ENCODE results near the gene CELF4. TPM values are rescaled to one million over a fixed set of nuclear protein-coding genes. Genes with fewer than 3 reads are reported as not detected.

The CELF4 gene
- total and polyA plus RNA-seq, 2 experiments from 2014 or later, result 0.24 TPM; not detected in 1

DNA sequence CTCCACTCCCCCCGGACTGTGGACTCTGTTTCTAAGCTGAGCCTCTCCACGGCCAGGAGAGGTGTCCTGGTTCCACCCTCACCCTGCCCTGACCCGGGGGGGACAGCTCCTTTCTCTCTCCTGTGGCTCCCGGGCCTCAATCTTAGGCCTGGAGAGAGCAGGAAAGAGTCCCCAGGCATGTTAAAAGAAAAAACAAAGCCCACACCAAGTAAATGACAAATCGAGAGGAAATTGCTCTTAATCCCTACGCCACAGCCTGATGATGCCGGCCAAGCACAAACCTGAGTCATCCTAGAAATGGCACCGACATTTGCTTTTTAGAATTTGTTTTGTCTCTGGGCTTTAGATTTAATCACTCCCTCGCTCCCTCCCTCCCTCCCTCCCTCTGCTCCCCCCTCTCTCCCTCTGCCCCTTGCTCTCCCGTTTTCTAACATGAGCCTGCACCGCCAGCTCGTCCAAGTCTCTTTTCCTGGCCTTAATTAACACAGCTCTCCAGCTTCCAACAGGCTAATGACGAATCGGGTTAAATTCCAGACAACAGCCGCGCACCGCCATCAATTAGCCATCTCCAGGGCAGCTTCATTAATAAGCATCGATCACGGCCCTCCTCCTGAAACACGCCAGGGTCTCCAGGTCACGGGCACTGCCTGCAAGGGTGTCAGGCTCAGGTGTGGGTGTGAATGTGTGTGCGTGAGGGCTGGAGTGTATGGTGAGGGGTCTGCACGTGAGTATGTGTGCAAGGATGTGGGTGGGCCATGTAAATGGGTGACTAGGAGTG, 230.8 kb downstream of the CELF4 start:
- 9 to 10% methylated on average over 22 to 23 of the region's 23 CpGs for WGBS, 2 experiments (ENCODE audit: low coverage in 1 of 2, low lambda C conversion rate in 2 of 2, missing lambda C conversion rate in 2 of 2)
- H3K4me1 ChIP-seq (ENCODE audit: insufficient read depth), result peaks cover 10% of the 10 kb centered on the region
- peak overlapping the region; percentile 94 for H2AFZ ChIP-seq
- H3K9me3 ChIP-seq (ENCODE audit: low read depth), result no peaks in the 10 kb centered on the region
- no peaks in the 10 kb centered on the region for H3F3A ChIP-seq (ENCODE audit: insufficient read depth)
- TF ChIP-seq EZH2 (IDR thresholded peaks at IDR 0.05; ENCODE audit: insufficient read depth, poor library complexity, severe bottlenecking) (no peak), EZH2phosphoT487 (IDR thresholded peaks at IDR 0.05; ENCODE audit: insufficient read depth, low read depth) (no peak)
- peak overlapping the region; percentile 59 for H3K4me3 ChIP-seq
- no peaks in the 10 kb centered on the region for H3K36me3 ChIP-seq (ENCODE audit: low read depth)
- H3K27me3 ChIP-seq (replicated peaks; ENCODE audit: insufficient read depth), result no peaks in the 10 kb centered on the region
- H4K20me1 ChIP-seq (ENCODE audit: insufficient read depth), result no peaks in the 10 kb centered on the region
- DNase-seq, result peak; percentile 89
- peak overlapping the region; percentile 80 for H3K27ac ChIP-seq
- peak overlapping the region; percentile 70 for H3K4me2 ChIP-seq (ENCODE audit: unreplicated experiment)
- in situ Hi-C loops (cut with MboI), result no loop called here
- no peaks in the 10 kb centered on the region for H3K9me2 ChIP-seq (ENCODE audit: insufficient read depth)
- H3K79me2 ChIP-seq (ENCODE audit: insufficient read depth), result no peaks in the 10 kb centered on the region
- peak overlapping the region; percentile 76 for H3K9ac ChIP-seq

DNA sequence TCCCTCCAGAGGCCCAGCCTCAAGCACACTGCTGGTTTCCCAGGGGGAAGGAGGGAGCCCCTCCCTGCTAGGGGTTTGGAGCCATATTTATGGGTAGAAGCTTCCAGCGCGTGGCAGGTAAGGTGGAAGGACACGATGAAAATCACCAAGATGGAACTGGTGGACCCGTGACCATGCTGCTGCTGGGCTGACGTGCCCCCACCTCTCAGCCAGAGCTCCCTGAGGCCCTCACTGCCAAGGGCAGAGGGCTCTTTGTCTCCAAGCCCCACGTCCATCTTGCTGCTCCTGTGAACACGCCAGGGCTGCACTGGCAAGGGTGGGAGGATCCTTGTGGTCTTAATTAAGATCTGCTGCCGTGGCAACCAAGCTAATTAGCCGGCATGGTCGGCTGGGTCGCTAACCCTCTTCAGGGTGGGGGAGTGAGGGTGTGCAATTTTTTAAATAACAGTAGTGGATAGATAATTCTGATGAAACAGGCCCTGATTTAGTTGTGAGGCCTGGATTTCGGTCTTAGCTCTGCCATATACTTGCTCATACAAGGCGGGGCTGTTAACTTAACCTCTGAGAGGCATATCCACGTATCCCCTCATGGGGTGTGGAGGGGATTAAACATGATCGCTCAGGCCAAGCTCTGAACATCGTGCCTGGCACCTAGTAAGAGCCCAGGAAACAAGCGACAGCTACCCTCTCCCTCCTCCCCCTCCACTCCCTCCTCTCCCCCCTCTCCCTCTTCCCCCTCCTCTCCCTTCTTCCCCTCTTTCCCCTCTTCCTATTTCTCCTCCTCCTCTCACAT, 232.8 kb downstream of the CELF4 start:
- no peaks in the 10 kb centered on the region for H3K27me3 ChIP-seq (replicated peaks; ENCODE audit: insufficient read depth)
- no peak overlapping the region for H3K4me3 ChIP-seq
- H4K20me1 ChIP-seq (ENCODE audit: insufficient read depth), result no peaks in the 10 kb centered on the region
- no peaks in the 10 kb centered on the region for H3K79me2 ChIP-seq (ENCODE audit: insufficient read depth)
- H3K9ac ChIP-seq, result no peak overlapping the region
- no peak overlapping the region for H2AFZ ChIP-seq
- H3F3A ChIP-seq (ENCODE audit: insufficient read depth), result no peaks in the 10 kb centered on the region
- H3K9me3 ChIP-seq (ENCODE audit: low read depth), result no peaks in the 10 kb centered on the region
- H3K27ac ChIP-seq, result no peak overlapping the region
- in situ Hi-C loops (cut with MboI), result no loop called here
- no peaks in the 10 kb centered on the region for H3K36me3 ChIP-seq (ENCODE audit: low read depth)
- no peaks in the 10 kb centered on the region for H3K9me2 ChIP-seq (ENCODE audit: insufficient read depth)
- WGBS, 2 experiments (ENCODE audit: low coverage in 1 of 2, low lambda C conversion rate in 2 of 2, missing lambda C conversion rate in 2 of 2), result 81 to 86% methylated on average over 14 to 17 of the region's 17 CpGs
- H3K4me1 ChIP-seq (ENCODE audit: insufficient read depth), result peaks cover 10% of the 10 kb centered on the region
- no peak for DNase-seq
- TF ChIP-seq EZH2phosphoT487 (IDR thresholded peaks at IDR 0.05; ENCODE audit: insufficient read depth, low read depth) (no peak), EZH2 (IDR thresholded peaks at IDR 0.05; ENCODE audit: insufficient read depth, poor library complexity, severe bottlenecking) (no peak)
- H3K4me2 ChIP-seq (ENCODE audit: unreplicated experiment), result no peak overlapping the region

DNA sequence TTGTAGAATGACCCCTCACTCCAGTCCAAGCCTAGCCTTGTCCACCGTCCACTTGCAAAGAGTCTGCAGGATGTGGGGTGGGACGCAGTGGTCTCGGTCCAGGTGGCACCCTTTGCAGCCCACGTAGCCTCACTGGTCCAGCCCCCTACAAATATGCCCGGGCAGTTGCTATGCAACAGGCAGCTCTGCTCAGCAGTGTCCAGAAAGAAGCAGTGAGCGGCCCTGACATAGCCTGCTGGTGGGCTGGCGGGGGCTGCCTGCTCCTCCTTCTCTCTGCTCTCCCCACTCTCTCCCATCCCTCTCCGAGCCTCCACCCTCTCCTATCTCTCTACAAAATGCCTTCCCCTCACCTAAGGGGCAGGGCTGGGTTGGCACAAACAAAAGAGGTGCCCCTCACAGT, 233.4 kb downstream of the CELF4 start:
- H3K79me2 ChIP-seq (ENCODE audit: insufficient read depth), result no peaks in the 10 kb centered on the region
- no peak overlapping the region for H3K9ac ChIP-seq
- 82 to 87% methylated on average over 8 of the region's 8 CpGs for WGBS, 2 experiments (ENCODE audit: low coverage in 1 of 2, low lambda C conversion rate in 2 of 2, missing lambda C conversion rate in 2 of 2)
- no peaks in the 10 kb centered on the region for H4K20me1 ChIP-seq (ENCODE audit: insufficient read depth)
- no peaks in the 10 kb centered on the region for H3F3A ChIP-seq (ENCODE audit: insufficient read depth)
- no peaks in the 10 kb centered on the region for H3K27me3 ChIP-seq (replicated peaks; ENCODE audit: insufficient read depth)
- H3K4me3 ChIP-seq, result no peak overlapping the region
- no peaks in the 10 kb centered on the region for H3K9me3 ChIP-seq (ENCODE audit: low read depth)
- no peak for DNase-seq
- peaks cover 10% of the 10 kb centered on the region for H3K4me1 ChIP-seq (ENCODE audit: insufficient read depth)
- H3K9me2 ChIP-seq (ENCODE audit: insufficient read depth), result no peaks in the 10 kb centered on the region
- H3K27ac ChIP-seq, result no peak overlapping the region
- H2AFZ ChIP-seq, result no peak overlapping the region
- in situ Hi-C loops (cut with MboI), result no loop called here
- no peak overlapping the region for H3K4me2 ChIP-seq (ENCODE audit: unreplicated experiment)
- no peaks in the 10 kb centered on the region for H3K36me3 ChIP-seq (ENCODE audit: low read depth)
- no peak for TF ChIP-seq EZH2phosphoT487 (IDR thresholded peaks at IDR 0.05; ENCODE audit: insufficient read depth, low read depth)
- no peak for TF ChIP-seq EZH2 (IDR thresholded peaks at IDR 0.05; ENCODE audit: insufficient read depth, poor library complexity, severe bottlenecking)

DNA sequence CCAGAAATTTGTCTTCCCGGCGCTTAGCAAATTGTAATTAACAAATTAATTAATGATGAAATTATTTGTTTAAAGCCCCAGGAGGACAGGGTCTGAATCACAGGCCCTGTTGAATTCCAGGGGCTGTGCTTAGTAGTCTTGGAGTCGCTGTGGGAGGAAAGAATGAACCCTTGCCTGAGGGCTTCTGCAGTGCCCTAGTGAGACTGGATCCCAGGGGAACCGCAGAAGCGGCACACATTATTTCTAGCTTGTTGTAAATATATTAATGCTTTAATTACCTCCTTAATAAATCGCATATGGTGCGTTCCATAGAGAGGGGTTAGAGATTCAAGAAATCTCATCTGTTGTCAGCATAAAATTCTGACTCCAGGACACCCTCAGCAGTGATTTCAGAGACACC, 235.4 kb downstream of the CELF4 start:
- Histone ChIP-seq H4K20me1 (ENCODE audit: insufficient read depth) (no peaks in the 10 kb centered on the region), H2AFZ (no peak overlapping the region), H3K27ac (no peak overlapping the region), H3K4me3 (no peak overlapping the region), H3K36me3 (ENCODE audit: low read depth) (no peaks in the 10 kb centered on the region), H3K27me3 (replicated peaks; ENCODE audit: insufficient read depth) (no peaks in the 10 kb centered on the region), H3K4me1 (ENCODE audit: insufficient read depth) (peaks cover 9% of the 10 kb centered on the region), H3K9ac (no peak overlapping the region), H3K4me2 (ENCODE audit: unreplicated experiment) (no peak overlapping the region), H3K9me2 (ENCODE audit: insufficient read depth) (no peaks in the 10 kb centered on the region), H3K9me3 (ENCODE audit: low read depth) (no peaks in the 10 kb centered on the region), H3K79me2 (ENCODE audit: insufficient read depth) (no peaks in the 10 kb centered on the region), H3F3A (ENCODE audit: insufficient read depth) (no peaks in the 10 kb centered on the region)
- TF ChIP-seq EZH2phosphoT487 (IDR thresholded peaks at IDR 0.05; ENCODE audit: insufficient read depth, low read depth) (no peak), EZH2 (IDR thresholded peaks at IDR 0.05; ENCODE audit: insufficient read depth, poor library complexity, severe bottlenecking) (no peak)
- 86 to 89% methylated on average over 7 of the region's 7 CpGs for WGBS, 2 experiments (ENCODE audit: low coverage in 1 of 2, low lambda C conversion rate in 2 of 2, missing lambda C conversion rate in 2 of 2)
- in situ Hi-C loops (cut with MboI), result no loop called here
- DNase-seq, result no peak

All from GM23248 (cell line).